SK-N-MC (cell line): ENCODE data around the gene ISM2.
"Not testable (repeated sequence)": the region's sequence is repeated elsewhere in the genome, so short reads cannot be mapped to it uniquely, and the experiment has no call there.

ENCODE experiments used
- DNase-seq: peaks from one replicate; pipeline ENCODE4 v3.0.0-alpha.2; 2011; ENCODE audit warnings: low read depth, low spot score
- H3K27ac ChIP-seq: fragments of 200-600 bp; sonication (generic); 2 replicates; pipeline ENCODE4 v1.5.1; 2016; ENCODE audit warnings: mixed run types
- H3K36me3 ChIP-seq: fragments of 200-600 bp; sonication (generic); 2 replicates; pipeline ENCODE4 v1.6.1; 2017; ENCODE audit warnings: antibody characterized with exemption, low read length, mixed read lengths; ENCODE audit not compliant: insufficient read depth
- H3K4me3 ChIP-seq: fragments of 200-600 bp; sonication (generic); 2 replicates; pipeline ENCODE4 v1.5.1; 2016
- H3K9ac ChIP-seq: fragments of 200-600 bp; sonication (generic); 2 replicates; pipeline ENCODE4 v1.8.0; 2017; ENCODE audit warnings: mixed run types, mixed read lengths; ENCODE audit not compliant: insufficient read length
- H3K9me3 ChIP-seq: fragments of 200-600 bp; sonication (generic); 2 replicates; pipeline ENCODE4 v1.6.1; 2017; ENCODE audit warnings: low read depth, mild to moderate bottlenecking, antibody characterized with exemption, low read length, moderate library complexity, mixed read lengths
- EZH2 ChIP-seq: fragments of 200-600 bp; sonication (generic); IDR thresholded peaks from one replicate; pipeline ENCODE4 v1.6.1; 2017; ENCODE audit warnings: antibody characterized with exemption
- FOXP2 ChIP-seq: optimal IDR thresholded peaks from 2 replicates; pipeline ENCODE3; 2011; ENCODE audit warnings: mild to moderate bottlenecking, moderate library complexity; ENCODE audit not compliant: insufficient read depth; ENCODE audit errors: extremely low read length, control extremely low read depth
- POLR2AphosphoS5 ChIP-seq: IDR thresholded peaks from 2 replicates; pipeline ENCODE4 v1.6.1; 2012; ENCODE audit warnings: mild to moderate bottlenecking, low read depth, low read length, borderline replicate concordance

ISM2 gene

DNA sequence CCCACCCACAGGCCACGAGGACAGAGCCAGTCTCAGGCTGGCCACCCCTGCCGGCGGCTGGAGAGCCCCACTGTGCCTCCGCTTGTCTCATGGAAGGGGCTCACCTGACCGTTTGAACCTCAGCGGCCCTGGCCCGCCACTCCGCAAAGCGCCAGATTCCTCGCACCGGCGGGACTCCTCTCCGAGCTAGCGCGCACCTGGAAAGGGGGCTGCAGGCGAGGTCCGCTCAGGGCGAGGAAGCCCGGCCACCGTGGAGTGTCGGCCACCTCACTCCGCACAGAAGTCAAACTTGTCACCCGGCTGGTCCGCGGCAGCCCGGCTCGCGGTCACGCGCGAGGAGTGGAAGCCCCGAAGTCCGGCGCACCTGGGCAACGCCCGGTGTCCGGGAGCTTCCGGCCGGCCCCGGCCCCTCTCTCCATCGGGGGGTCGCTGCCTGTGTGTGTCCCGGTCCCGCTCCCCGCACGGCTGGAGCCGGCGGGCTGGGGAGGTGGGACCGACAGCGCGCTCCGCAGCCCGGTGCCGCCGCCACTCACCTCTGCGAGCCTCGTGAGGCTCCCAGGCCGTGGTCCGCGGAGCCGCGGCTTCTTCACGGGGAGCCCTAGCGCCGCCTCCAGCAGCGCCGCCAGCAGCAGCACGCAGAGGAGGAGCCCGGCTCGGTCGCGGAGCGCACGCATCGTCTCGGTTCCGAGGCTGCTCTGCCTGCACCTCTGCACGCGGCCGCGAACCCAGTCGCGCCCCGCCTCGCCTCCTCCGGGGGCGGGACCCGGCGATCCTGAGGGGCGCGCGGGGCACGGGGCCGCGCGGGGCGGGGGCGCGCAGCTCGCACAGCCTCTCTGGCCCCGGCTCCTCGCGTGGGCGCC, at the start of gene ISM2:
Gene ISM2 (minus strand): TSS at position 697 of the 860 bp plus-strand sequence. CDS start 23 bp downstream, at position 674.
- H3K9ac ChIP-seq, result no peak within 1 kb of the TSS
- H3K27ac ChIP-seq, result no peak within 1 kb of the TSS

DNA sequence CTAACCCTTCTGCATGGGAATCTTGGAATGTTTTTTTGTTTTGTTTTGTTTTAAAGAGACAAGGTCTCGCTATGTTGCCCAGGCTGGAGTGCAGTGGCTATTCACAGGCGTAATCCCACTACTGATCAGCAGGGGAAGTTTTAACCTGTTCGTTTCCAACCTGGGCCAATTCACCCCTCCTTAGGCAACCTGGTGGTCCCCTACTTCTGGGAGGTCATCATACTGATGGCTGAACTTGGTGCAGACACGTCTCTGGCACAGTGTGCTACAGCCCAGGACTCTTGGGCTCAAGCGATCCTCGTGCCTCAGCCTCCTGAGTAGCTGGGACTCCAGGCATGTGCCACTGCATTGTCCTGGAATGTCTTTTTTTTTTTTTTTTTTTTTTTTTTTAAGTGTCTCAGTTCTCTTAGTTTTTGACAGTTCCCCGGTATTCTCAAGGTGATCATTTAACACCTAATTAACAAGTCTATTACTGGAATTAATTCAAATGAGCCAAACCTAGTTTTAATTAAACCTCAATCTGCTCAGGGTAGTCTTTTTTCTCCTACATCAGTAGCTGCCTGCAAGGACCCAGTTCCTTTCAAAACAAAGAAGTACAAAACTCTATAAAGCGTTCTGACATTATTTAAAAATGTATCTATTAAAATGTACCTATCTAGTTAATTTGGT, 49.0 kb upstream of the ISM2 start:
- Histone ChIP-seq H3K9me3 (no peaks in the 10 kb centered on the region), H3K9ac (no peak overlapping the region), H3K27ac (no peak overlapping the region), H3K4me3 (no peak overlapping the region), H3K36me3 (no peaks in the 10 kb centered on the region)
- no peak for DNase-seq
- TF ChIP-seq FOXP2, result no peak
- no peak for TF ChIP-seq EZH2
- TF ChIP-seq POLR2AphosphoS5, result no peak

More for the DNA sequence above, at the start of gene ISM2:
- Histone ChIP-seq H3K36me3 (no peaks in the 10 kb centered on the region), H3K9me3 (no peaks in the 10 kb centered on the region), H3K4me3 (peak within 1 kb of the TSS; percentile 79)
- no peak for TF ChIP-seq POLR2AphosphoS5
- TF ChIP-seq FOXP2, result no peak
- no peak for TF ChIP-seq EZH2
- DNase-seq, result no peak

DNA sequence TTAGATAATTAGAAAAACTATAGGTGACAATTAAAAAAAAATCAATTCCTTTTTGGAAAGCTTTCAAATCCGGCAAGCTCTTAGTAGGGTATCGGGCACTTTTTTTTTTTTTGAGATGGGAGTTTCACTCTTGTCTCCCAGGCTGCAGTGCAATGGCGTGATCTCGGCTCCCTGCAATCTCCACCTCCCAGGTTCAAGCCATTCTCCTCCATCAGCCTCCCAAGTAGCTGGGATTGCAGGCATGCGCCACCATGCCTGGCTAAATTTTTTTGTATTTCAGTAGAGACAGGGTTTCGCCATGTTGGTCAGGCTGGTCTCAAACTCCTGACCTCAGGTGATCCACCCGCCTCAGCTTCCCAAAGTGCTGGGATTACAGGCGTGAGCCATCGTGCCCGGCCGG, 46.6 kb upstream of the ISM2 start:
- not testable (repeated sequence) for H3K9me3 ChIP-seq, H3K36me3 ChIP-seq, H3K27ac ChIP-seq, H3K9ac ChIP-seq, H3K4me3 ChIP-seq, DNase-seq

DNA sequence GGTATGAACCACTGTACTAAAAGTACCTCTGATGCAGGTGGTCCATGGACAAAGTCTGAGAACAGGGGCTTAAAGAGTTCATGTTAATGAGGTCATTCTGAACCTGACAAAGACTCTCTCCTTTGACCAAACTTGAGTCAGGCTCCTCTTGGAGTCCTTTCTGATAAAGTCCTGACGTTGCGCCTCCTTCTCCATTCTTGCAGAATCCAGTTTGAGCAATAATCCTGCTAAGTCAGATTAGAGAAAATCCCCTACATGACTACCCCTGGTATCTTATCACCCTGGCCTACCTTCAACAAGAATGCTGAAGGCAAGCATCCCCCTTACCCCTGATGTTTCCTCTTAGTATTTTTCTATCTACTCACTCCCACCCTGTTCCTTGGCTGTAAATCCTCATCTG, 46.0 kb upstream of the ISM2 start:
- no peaks in the 10 kb centered on the region for H3K9me3 ChIP-seq
- no peak overlapping the region for H3K4me3 ChIP-seq
- H3K9ac ChIP-seq, result no peak overlapping the region
- no peak for DNase-seq
- TF ChIP-seq FOXP2, result no peak
- TF ChIP-seq EZH2, result no peak
- TF ChIP-seq POLR2AphosphoS5, result no peak
- H3K27ac ChIP-seq, result no peak overlapping the region
- H3K36me3 ChIP-seq, result no peaks in the 10 kb centered on the region

DNA sequence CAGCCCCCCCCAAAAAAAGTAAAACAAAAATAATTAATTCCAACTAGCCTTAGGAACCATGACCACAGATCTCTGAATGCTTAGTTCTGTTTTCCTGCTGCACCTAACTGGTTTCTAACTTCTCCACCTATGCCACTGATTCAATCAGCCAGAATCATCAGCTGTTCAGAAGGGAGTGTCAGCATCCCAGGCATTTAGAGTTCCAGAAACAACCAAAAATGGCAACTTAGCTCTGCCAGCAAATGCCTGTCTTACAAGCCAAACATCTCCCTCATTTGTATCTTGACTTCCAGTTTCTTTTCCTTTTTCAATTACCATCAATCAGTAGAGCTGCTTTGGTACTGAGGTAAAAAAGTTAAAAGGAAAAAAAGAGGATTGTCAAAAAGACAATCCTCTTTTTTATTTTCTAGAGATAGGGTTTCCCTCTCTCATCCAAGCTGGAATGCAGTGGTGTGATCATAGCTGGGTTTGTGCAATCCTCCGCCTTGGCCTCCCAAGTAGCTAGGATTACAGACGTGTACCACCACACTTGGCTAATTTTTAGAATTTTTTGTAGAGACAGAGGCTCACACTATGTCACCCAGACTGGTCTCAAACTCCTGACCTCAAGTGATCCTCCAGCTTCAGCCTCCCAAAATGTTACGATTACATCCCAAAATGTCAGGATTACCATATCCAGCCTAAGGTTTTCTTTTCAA, 45.2 kb upstream of the ISM2 start:
- no peak for DNase-seq
- no peak overlapping the region for H3K4me3 ChIP-seq
- H3K36me3 ChIP-seq, result no peaks in the 10 kb centered on the region
- no peaks in the 10 kb centered on the region for H3K9me3 ChIP-seq
- no peak overlapping the region for H3K9ac ChIP-seq
- no peak overlapping the region for H3K27ac ChIP-seq
- no peak for TF ChIP-seq FOXP2
- TF ChIP-seq EZH2, result no peak

DNA sequence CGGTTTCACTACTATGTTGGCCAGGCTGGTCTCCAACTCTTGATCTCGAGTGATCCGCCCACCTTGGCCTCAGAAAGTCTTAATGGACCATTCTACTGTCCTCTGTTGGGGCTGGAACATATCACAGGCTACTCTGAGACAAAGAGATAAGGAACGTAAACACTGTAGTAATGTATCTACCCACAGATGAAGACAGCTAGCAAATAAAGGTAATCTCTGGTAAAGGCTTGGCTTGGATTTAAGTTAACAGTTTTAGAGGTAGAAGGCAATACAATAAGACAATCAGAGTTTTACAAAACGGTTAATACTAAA, 44.6 kb upstream of the ISM2 start:
- DNase-seq, result no peak
- H3K4me3 ChIP-seq, result no peak overlapping the region; the same call in 1 of the 2 replicates
- H3K9me3 ChIP-seq, result no peaks in the 10 kb centered on the region
- TF ChIP-seq POLR2AphosphoS5 (no peak), EZH2 (no peak), FOXP2 (no peak)
- H3K36me3 ChIP-seq, result no peaks in the 10 kb centered on the region
- H3K27ac ChIP-seq, result peak overlapping the region; percentile 62; the same call in 1 of the 2 replicates
- H3K9ac ChIP-seq, result no peak overlapping the region

DNA sequence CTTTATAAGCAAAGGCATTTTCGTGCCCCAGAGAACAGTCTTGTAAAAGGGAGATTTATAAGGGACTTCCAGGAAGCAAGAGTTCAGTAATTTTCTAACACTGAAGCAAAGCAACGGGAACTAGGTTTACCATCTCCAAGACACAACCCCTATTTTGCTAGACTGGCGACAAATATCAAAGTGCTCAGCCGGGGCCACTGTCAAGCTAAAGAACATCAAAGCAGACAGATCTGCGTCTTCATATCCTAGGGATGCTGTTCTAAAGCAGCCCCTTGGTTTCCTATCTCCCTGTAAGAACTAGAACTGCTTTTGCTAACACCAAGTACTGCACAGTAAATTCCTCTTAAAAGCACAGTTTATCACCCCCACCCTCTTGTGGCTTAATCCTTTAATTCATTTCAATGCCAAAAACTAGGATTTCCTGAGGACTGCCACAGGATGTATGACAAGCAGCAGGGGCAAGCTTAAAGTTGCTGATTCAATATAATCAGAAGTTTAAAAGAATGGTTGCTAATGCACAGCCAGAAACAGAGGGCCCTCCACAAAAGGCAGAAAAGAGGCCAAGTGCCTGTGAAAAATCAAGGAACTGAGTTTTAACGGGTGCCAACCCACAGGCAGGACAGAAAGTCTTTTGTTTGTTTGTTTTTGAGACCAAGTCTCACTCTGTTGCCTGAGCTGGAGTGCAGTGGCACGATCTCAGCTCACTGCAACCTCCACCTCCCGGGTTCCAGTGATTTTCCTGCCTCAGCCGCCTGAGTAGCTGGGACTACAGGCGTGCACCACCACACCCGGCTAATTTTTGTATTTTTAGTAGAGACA, 44.0 kb upstream of the ISM2 start:
- Histone ChIP-seq H3K9me3 (no peaks in the 10 kb centered on the region), H3K27ac (peak overlapping the region; percentile 62), H3K4me3 (peak overlapping the region; percentile 64), H3K9ac (peak overlapping the region; percentile 27), H3K36me3 (no peaks in the 10 kb centered on the region)
- TF ChIP-seq EZH2, result no peak
- peak; percentile 41; the same call in 1 of the 2 replicates for TF ChIP-seq POLR2AphosphoS5
- DNase-seq, result peak; percentile 78

DNA sequence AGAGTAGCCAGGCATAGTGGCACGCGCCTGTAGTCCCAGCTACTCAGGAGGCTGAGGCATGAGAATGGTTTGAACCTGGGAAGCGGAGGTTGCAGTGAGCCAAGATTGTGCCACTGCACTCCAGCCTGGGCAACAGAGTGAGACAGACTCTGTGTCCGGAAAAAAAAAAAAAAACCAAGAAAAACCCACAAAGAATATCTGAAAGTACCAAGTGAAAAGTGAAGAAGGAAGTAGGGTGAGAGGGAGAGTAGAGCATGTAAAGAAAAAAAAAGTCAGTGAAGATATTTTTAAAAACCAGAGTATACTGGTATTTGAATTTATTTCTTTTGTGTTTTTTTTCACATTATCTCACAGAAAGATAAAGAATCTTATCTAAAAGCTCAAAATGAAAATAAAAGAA, 43.3 kb upstream of the ISM2 start:
- Histone ChIP-seq H3K9me3 (no peaks in the 10 kb centered on the region), H3K36me3 (no peaks in the 10 kb centered on the region), H3K27ac (peak overlapping the region; percentile 62), H3K4me3 (peak overlapping the region; percentile 64), H3K9ac (peak overlapping the region; percentile 27)
- TF ChIP-seq FOXP2 (no peak), POLR2AphosphoS5 (no peak), EZH2 (no peak)
- no peak for DNase-seq

DNA sequence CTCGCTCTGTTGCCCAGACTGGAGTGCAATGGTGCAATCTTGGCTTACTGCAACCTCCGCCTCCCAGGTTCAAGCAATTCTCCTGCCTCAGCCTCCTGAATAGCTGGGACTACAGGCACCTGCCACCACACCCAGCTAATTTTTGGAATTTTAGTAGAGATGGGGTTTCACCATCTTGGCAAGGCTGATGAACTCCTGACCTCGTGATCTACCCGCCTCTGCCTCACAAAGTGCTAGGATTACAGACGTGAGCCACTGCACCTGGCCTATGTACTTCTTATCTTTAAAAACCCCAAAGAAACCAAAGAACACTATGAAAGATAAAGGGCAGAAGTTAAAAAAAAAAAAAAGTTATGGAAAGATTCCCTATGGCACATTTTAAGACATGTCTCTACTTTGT, 38.3 kb upstream of the ISM2 start:
- not testable (repeated sequence) for H3K9ac ChIP-seq, DNase-seq, H3K4me3 ChIP-seq, H3K36me3 ChIP-seq, H3K9me3 ChIP-seq, H3K27ac ChIP-seq
